H1 (cell line): Measurements from ENCODE around the gene ATMIN. TPM values are rescaled to one million over a fixed set of nuclear protein-coding genes. Genes with fewer than 3 reads are reported as not detected.

Source experiments
- CTCF ChIA-PET: fragments of 300-600 bp; sonication (Branson Sonifier 250); formaldehyde crosslinking; loops from one replicate; lab custom pipeline; 2021; ENCODE audit not compliant: partially characterized antibody; lab: Charles Lee
- POLR2A ChIA-PET: fragments of 300-600 bp; sonication (Branson Sonifier 250); formaldehyde crosslinking; loops from one replicate; lab custom pipeline; 2021; ENCODE audit warnings: inconsistent platforms; ENCODE audit not compliant: partially characterized antibody; lab: Charles Lee
- DNase-seq, 2 experiments: peaks; one replicate each; pipeline versions ENCODE4 v3.0.0 to v3.0.0-alpha.2; 2010 to 2022; ENCODE audit warnings: low spot score in 2 of 2, low read depth in 1 of 2, mixed read lengths in 1 of 2
- FAIRE-seq: peaks from 2 replicates; lab custom pipeline; 2011; peaks lifted over from hg19 to GRCh38; lab: Jason Lieb, UNC
- H2AFZ ChIP-seq: 2 replicates; pipeline ENCODE4 v1.8.1; 2012; ENCODE audit warnings: low read length, inconsistent platforms
- H2AK5ac ChIP-seq: 2 replicates; pipeline ENCODE4 v1.6.1; 2013; ENCODE audit warnings: low read depth, low read length
- H2BK120ac ChIP-seq: replicated peaks from 2 replicates; pipeline ENCODE3; 2013; ENCODE audit warnings: low read depth, low read length, inconsistent platforms
- H2BK12ac ChIP-seq: 2 replicates; pipeline ENCODE4 v1.6.1; 2013; ENCODE audit warnings: low read depth, low read length
- H2BK15ac ChIP-seq: 2 replicates; pipeline ENCODE4 v1.6.1; 2013; ENCODE audit warnings: low read length
- H2BK20ac ChIP-seq: 2 replicates; pipeline ENCODE4 v1.6.1; 2013; ENCODE audit warnings: low read length
- H2BK5ac ChIP-seq: 2 replicates; pipeline ENCODE4 v1.6.1; 2013; ENCODE audit warnings: low read depth, low read length
- H3K14ac ChIP-seq: 2 replicates; pipeline ENCODE4 v1.6.1; 2013; ENCODE audit warnings: inconsistent platforms; ENCODE audit not compliant: insufficient read length
- H3K18ac ChIP-seq: 2 replicates; pipeline ENCODE4 v1.6.1; 2013; ENCODE audit warnings: low read length; ENCODE audit errors: extremely low read depth
- H3K23ac ChIP-seq: 2 replicates; pipeline ENCODE4 v1.6.1; 2013; ENCODE audit warnings: inconsistent platforms; ENCODE audit not compliant: insufficient read length
- H3K23me2 ChIP-seq: 2 replicates; pipeline ENCODE4 v1.6.1; 2013; ENCODE audit warnings: low read depth, low read length
- H3K27ac ChIP-seq: 2 replicates; pipeline ENCODE4 v1.6.1; 2011; ENCODE audit warnings: low read depth, low read length, inconsistent platforms
- H3K27me3 ChIP-seq, 4 experiments: replicated peaks in 1 of 4; 1 replicate in 1 of 4; 2 replicates in 3 of 4; pipeline versions ENCODE4 v1.6.1 to v1.8.1; 2011 to 2013; ENCODE audit warnings: low read length in 3 of 4, mild to moderate bottlenecking in 3 of 4, inconsistent platforms in 2 of 4, mixed read lengths in 2 of 4, moderate library complexity in 1 of 4; ENCODE audit not compliant: control insufficient read depth in 3 of 4, insufficient read depth in 3 of 4; ENCODE audit errors: extremely low read depth in 1 of 4
- H3K36me3 ChIP-seq, 4 experiments: 2 replicates each; pipeline versions ENCODE4 v1.6.1 to v1.8.1; 2011 to 2013; ENCODE audit warnings: mild to moderate bottlenecking in 4 of 4, low read length in 3 of 4, moderate library complexity in 2 of 4, control low read depth in 1 of 4, inconsistent platforms in 1 of 4; ENCODE audit not compliant: insufficient read depth in 4 of 4, control insufficient read depth in 2 of 4
- H3K4ac ChIP-seq: replicated peaks from 2 replicates; pipeline ENCODE3; 2013; ENCODE audit warnings: low read length, low read depth, mixed read lengths, inconsistent platforms; ENCODE audit not compliant: insufficient read length
- H3K4me1 ChIP-seq, 4 experiments: replicated peaks in 1 of 4; 1 replicate in 1 of 4; 2 replicates in 3 of 4; pipeline versions ENCODE4 v1.6.1 to v1.8.1; 2011 to 2013; ENCODE audit warnings: low read length in 3 of 4, inconsistent platforms in 2 of 4, mixed read lengths in 1 of 4; ENCODE audit not compliant: insufficient read depth in 4 of 4, control insufficient read depth in 3 of 4
- H3K4me2 ChIP-seq, 2 experiments: 2 replicates each; pipeline versions ENCODE4 v1.6.1 to v1.8.1; 2011 to 2013; ENCODE audit warnings: low read depth in 2 of 2, low read length in 2 of 2, control low read depth in 1 of 2, inconsistent platforms in 1 of 2, mild to moderate bottlenecking in 1 of 2; ENCODE audit not compliant: insufficient read depth in 1 of 2
- H3K4me3 ChIP-seq, 4 experiments: fragments of 200-600, 300-600 bp in 1 of 4; sonication (generic), shearing (Covaris generic), sonication (Bioruptor Twin) in 1 of 4; 2 replicates each; pipeline versions ENCODE4 v1.5.1 to v1.8.1; 2011 to 2016; ENCODE audit warnings: low read length in 4 of 4, low read depth in 3 of 4, control low read depth in 2 of 4, inconsistent platforms in 2 of 4, mild to moderate bottlenecking in 2 of 4, mixed read lengths in 1 of 4, moderate library complexity in 1 of 4; ENCODE audit not compliant: insufficient read depth in 2 of 4; ENCODE audit errors: extremely low read depth in 1 of 4
- H3K56ac ChIP-seq: replicated peaks from 2 replicates; pipeline ENCODE3; 2013; ENCODE audit warnings: low read depth, mild to moderate bottlenecking, mixed read lengths, low read length, inconsistent platforms; ENCODE audit not compliant: insufficient read length
- H3K79me1 ChIP-seq: 2 replicates; pipeline ENCODE4 v1.6.1; 2013; ENCODE audit warnings: low read depth, low read length, control low read depth
- H3K79me2 ChIP-seq, 2 experiments: 2 replicates each; pipeline versions ENCODE4 v1.6.1 to v1.8.1; 2012 to 2013; ENCODE audit warnings: low read length in 2 of 2, mild to moderate bottlenecking in 2 of 2, inconsistent platforms in 1 of 2; ENCODE audit not compliant: insufficient read depth in 2 of 2, control insufficient read depth in 1 of 2
- H3K9ac ChIP-seq, 4 experiments: replicated peaks in 1 of 4; 1 replicate in 1 of 4; 2 replicates in 3 of 4; pipeline versions ENCODE4 v1.6.1 to v1.8.1; 2011 to 2013; ENCODE audit warnings: low read depth in 3 of 4, low read length in 3 of 4, control low read depth in 2 of 4, mild to moderate bottlenecking in 2 of 4, moderate library complexity in 2 of 4, inconsistent platforms in 1 of 4; ENCODE audit errors: extremely low read depth in 1 of 4
- H3K9me3 ChIP-seq, 2 experiments: 2 replicates each; pipeline versions ENCODE4 v1.6.1 to v1.8.1; 2012 to 2013; ENCODE audit warnings: mild to moderate bottlenecking in 2 of 2, moderate library complexity in 2 of 2, control low read depth in 1 of 2, inconsistent platforms in 1 of 2, low read depth in 1 of 2, low read length in 1 of 2, mixed read lengths in 1 of 2; ENCODE audit not compliant: insufficient read depth in 2 of 2
- H4K20me1 ChIP-seq, 2 experiments: replicated peaks in 1 of 2; 2 replicates each; pipeline versions ENCODE3 to v1.8.1; 2011 to 2013; ENCODE audit warnings: inconsistent platforms in 2 of 2, low read length in 2 of 2, mild to moderate bottlenecking in 1 of 2; ENCODE audit not compliant: insufficient read depth in 2 of 2, control insufficient read depth in 1 of 2
- H4K5ac ChIP-seq: 2 replicates; pipeline ENCODE4 v1.6.1; 2013; ENCODE audit warnings: low read length, low read depth, mixed read lengths, inconsistent platforms; ENCODE audit not compliant: insufficient read length
- H4K8ac ChIP-seq: 2 replicates; pipeline ENCODE4 v1.8.0; 2013; ENCODE audit warnings: mild to moderate bottlenecking, moderate library complexity, low read length, inconsistent platforms; ENCODE audit not compliant: insufficient read depth; ENCODE audit errors: extremely low read depth
- H4K91ac ChIP-seq: replicated peaks from 2 replicates; pipeline ENCODE3; 2013; ENCODE audit warnings: low read length, mixed read lengths, inconsistent platforms; ENCODE audit not compliant: insufficient read length
- BACH1 ChIP-seq: IDR thresholded peaks from 2 replicates; pipeline ENCODE4 v1.6.1; 2012; ENCODE audit warnings: low read length, improper control_type of control experiment
- BRCA1 ChIP-seq: IDR thresholded peaks from 2 replicates; pipeline ENCODE4 v1.6.1; 2012; ENCODE audit warnings: low read depth, low read length, improper control_type of control experiment
- HDAC6 ChIP-seq: IDR thresholded peaks from one replicate; pipeline ENCODE4 v1.7.1; 2012; ENCODE audit warnings: low read depth, mild to moderate bottlenecking, inconsistent platforms, low read length, moderate library complexity
- RAD21 ChIP-seq, 2 experiments: IDR thresholded peaks in 1 of 2; conservative IDR thresholded peaks in 1 of 2; 2 replicates each; pipeline ENCODE4 v1.6.1; 2011; ENCODE audit warnings: low read depth in 2 of 2, low read length in 2 of 2, improper control_type of control experiment in 1 of 2, inconsistent platforms in 1 of 2, mild to moderate bottlenecking in 1 of 2, moderate library complexity in 1 of 2
- SP4 ChIP-seq: IDR thresholded peaks from 2 replicates; pipeline ENCODE4 v1.6.1; 2012; ENCODE audit warnings: low read length, inconsistent platforms
- SUZ12 ChIP-seq: fragments of 200-600 bp; sonication (generic); IDR thresholded peaks from 2 replicates; pipeline ENCODE4 v1.6.1; 2012; ENCODE audit warnings: mild to moderate bottlenecking, inconsistent platforms, low read length, moderate library complexity, mixed read lengths
- TAF7 ChIP-seq: optimal IDR thresholded peaks from 2 replicates; pipeline ENCODE3; 2011; ENCODE audit warnings: low read depth, mild to moderate bottlenecking, inconsistent platforms, low read length, moderate library complexity, borderline replicate concordance
- WGBS, 2 experiments: shearing (Covaris generic) in 1 of 2; methylation state at CpG; one replicate each; pipeline versions ENCODE4 v1.1.6 to v1.1.7; 2013 to 2015; ENCODE audit warnings: low lambda C conversion rate in 2 of 2, mixed read lengths in 2 of 2, inconsistent platforms in 1 of 2, low coverage in 1 of 2, missing lambda C conversion rate in 1 of 2; ENCODE audit not compliant: insufficient replicate concordance in 2 of 2, insufficient coverage in 1 of 2, insufficient read length in 1 of 2; ENCODE audit errors: extremely low coverage in 1 of 2, missing lambda C conversion rate in 1 of 2; 5-methylcytosine and 5-hydroxymethylcytosine counted together
- polyA plus RNA-seq, 7 experiments: library from polyadenylated mRNA; depleted of rRNA in 3 of 7; stranded (reverse) in 5 of 7; unstranded in 2 of 7; fragments of >200 nt in 5 of 7; fragments of 200-250 nt in 2 of 7; gene quantifications; 1 replicate in 5 of 7; 2 replicates in 1 of 7; 4 replicates in 1 of 7; pipeline versions ENCODE4 v1.2.1 to v1.2.3, GENCODE V29; 2011 to 2013; ENCODE audit warnings: missing spikeins in 2 of 7, mixed read lengths in 2 of 7
- total RNA-seq: library from RNA; stranded (reverse); fragmentation: NEBNext Ultra II Directional; extraction: Animal tissue kit (Norgen Biotek cat#: 25700); gene quantifications from 2 replicates; pipeline ENCODE4 v1.2.1, GENCODE V29; 2021
- TF ChIP-seq, protein P1 (sequence below): IDR thresholded peaks from 2 replicates; pipeline ENCODE4 v1.6.1; 2012; ENCODE audit warnings: low read length, inconsistent platforms
- TF ChIP-seq, protein P2 (sequence below): IDR thresholded peaks from 2 replicates; pipeline ENCODE4 v1.6.1; 2012; ENCODE audit warnings: inconsistent platforms

Gene ATMIN
- total and polyA plus RNA-seq, 2 of the 8 experiments (the other 6 are each of a cell fraction or from before 2014, with no cell fraction given) = 34.8 to 59.8 TPM

DNA sequence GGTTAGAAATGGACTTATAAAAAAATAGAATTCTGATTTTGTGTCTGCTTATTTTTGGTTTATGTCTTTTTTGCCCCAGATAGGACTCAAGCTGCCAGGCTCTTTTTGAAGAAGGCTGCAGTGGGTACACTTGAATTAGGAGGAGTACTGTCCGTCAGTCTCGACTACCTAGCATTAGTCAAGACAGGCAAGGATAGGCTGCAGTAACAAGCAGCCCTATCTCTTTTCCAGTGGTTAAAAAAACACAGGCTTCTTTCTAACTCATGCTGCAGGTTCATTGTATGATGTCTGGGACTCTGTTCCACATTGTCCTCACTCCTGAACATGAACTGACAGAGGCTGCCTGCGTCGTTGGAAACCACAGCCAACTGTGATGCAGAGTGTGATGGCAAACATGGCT, 33.4 kb downstream of the ATMIN start:
- no peaks in the 10 kb centered on the region for H3K79me1 ChIP-seq
- H3K4me1 ChIP-seq = peaks cover 0 to 2% (median 0%) of the 10 kb centered on the region in 4 experiments; a peak in 3 of 7 replicates
- DNase-seq = no peak
- WGBS, 2 experiments = 91% methylated on average over 4 of the region's 4 CpGs; no CpG with 5 or more reads in 1 of the 2 experiments
- H3K27me3 ChIP-seq = no peaks in the 10 kb centered on the region
- CTCF ChIA-PET = no interaction called here
- no peak overlapping the region for H2BK20ac ChIP-seq
- TF ChIP-seq, protein P1, sequence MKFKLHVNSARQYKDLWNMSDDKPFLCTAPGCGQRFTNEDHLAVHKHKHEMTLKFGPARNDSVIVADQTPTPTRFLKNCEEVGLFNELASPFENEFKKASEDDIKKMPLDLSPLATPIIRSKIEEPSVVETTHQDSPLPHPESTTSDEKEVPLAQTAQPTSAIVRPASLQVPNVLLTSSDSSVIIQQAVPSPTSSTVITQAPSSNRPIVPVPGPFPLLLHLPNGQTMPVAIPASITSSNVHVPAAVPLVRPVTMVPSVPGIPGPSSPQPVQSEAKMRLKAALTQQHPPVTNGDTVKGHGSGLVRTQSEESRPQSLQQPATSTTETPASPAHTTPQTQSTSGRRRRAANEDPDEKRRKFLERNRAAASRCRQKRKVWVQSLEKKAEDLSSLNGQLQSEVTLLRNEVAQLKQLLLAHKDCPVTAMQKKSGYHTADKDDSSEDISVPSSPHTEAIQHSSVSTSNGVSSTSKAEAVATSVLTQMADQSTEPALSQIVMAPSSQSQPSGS = no peak
- TF ChIP-seq, protein P2, sequence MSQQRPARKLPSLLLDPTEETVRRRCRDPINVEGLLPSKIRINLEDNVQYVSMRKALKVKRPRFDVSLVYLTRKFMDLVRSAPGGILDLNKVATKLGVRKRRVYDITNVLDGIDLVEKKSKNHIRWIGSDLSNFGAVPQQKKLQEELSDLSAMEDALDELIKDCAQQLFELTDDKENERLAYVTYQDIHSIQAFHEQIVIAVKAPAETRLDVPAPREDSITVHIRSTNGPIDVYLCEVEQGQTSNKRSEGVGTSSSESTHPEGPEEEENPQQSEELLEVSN = no peak
- TF ChIP-seq TAF7 = no peak
- TF ChIP-seq SP4 = no peak
- no peak for TF ChIP-seq RAD21 (IDR thresholded peaks at IDR 0.05 in 1 of 2, conservative IDR thresholded peaks at IDR 0.05 in 1 of 2; ENCODE audit: low read depth in 2 of 2, low read length in 2 of 2)
- no peak for TF ChIP-seq BACH1
- TF ChIP-seq BRCA1 = no peak
- TF ChIP-seq HDAC6 = no peak
- no peak for TF ChIP-seq SUZ12
- H3K36me3 ChIP-seq = no peaks in the 10 kb centered on the region
- H2BK15ac ChIP-seq = no peak overlapping the region
- no peak overlapping the region for H3K23ac ChIP-seq
- no peak overlapping the region for H3K4ac ChIP-seq
- POLR2A ChIA-PET = interaction anchor here (1.1 kb wide), 1 partner anchor 7 kb away, joined by 3 read pairs; no protein-coding TSS in a partner anchor
- no peak overlapping the region for H2AFZ ChIP-seq
- no peak overlapping the region for H4K8ac ChIP-seq
- H3K79me2 ChIP-seq = no peaks in the 10 kb centered on the region
- no peak overlapping the region for H3K56ac ChIP-seq
- no peak overlapping the region for H4K91ac ChIP-seq
- H3K4me3 ChIP-seq = no peak overlapping the region
- H3K14ac ChIP-seq = no peak overlapping the region
- H3K9ac ChIP-seq = no peak overlapping the region
- H4K5ac ChIP-seq = no peak overlapping the region
- FAIRE-seq = no peak
- no peaks in the 10 kb centered on the region for H3K23me2 ChIP-seq
- no peaks in the 10 kb centered on the region for H3K9me3 ChIP-seq
- H2BK5ac ChIP-seq = no peak overlapping the region
- no peak overlapping the region for H2BK12ac ChIP-seq
- H3K4me2 ChIP-seq = no peak overlapping the region
- no peak overlapping the region for H3K18ac ChIP-seq
- no peak overlapping the region for H3K27ac ChIP-seq
- H4K20me1 ChIP-seq = no peaks in the 10 kb centered on the region
- H2BK120ac ChIP-seq = no peak overlapping the region
- no peak overlapping the region for H2AK5ac ChIP-seq
